GM23338 (cell line): ENCODE measurements around the gene HNRNPUL2. TPM values are rescaled to one million over a fixed set of nuclear protein-coding genes. Genes with fewer than 3 reads are reported as not detected.
"Not testable (repeated sequence)": the region's sequence is repeated elsewhere in the genome, so short reads cannot be mapped to it uniquely, and the experiment has no call there.

Source experiments
- ATAC-seq: fragments of 200-7000 bp; cut with Tn5 transposase; 3 replicates; pipeline ENCODE4 v1.9.1; 2020
- DNase-seq: peaks from one replicate; pipeline ENCODE4 v3.0.0-alpha.2; 2015; ENCODE audit warnings: low spot score
- H2AFZ ChIP-seq: fragments of 200-600 bp; sonication (generic); 2 replicates; pipeline ENCODE4 v1.8.0; 2016; ENCODE audit warnings: antibody characterized with exemption, mild to moderate bottlenecking, moderate library complexity
- H3F3A ChIP-seq: fragments of 200-600 bp; sonication (generic); replicated peaks from 2 replicates; pipeline ENCODE4 v1.8.0; 2017; ENCODE audit warnings: antibody characterized with exemption, mixed run types, low read depth
- H3K27ac ChIP-seq: fragments of 200-600 bp; sonication (generic); 2 replicates; pipeline ENCODE4 v1.6.1; 2016; ENCODE audit warnings: low read depth
- H3K27me3 ChIP-seq: fragments of 200-600 bp; sonication (generic); 2 replicates; pipeline ENCODE4 v1.8.0; 2016; ENCODE audit warnings: mild to moderate bottlenecking, mixed run types, moderate library complexity; ENCODE audit not compliant: insufficient read depth
- H3K36me3 ChIP-seq: fragments of 200-600 bp; sonication (generic); 2 replicates; pipeline ENCODE4 v1.8.0; 2016; ENCODE audit warnings: mild to moderate bottlenecking; ENCODE audit not compliant: insufficient read depth
- H3K4me1 ChIP-seq: fragments of 200-600 bp; sonication (generic); 2 replicates; pipeline ENCODE4 v1.8.0; 2016; ENCODE audit warnings: mild to moderate bottlenecking, moderate library complexity; ENCODE audit not compliant: insufficient read depth
- H3K4me2 ChIP-seq: fragments of 200-600 bp; sonication (generic); 2 replicates; pipeline ENCODE4 v1.7.1; 2017; ENCODE audit warnings: mixed run types
- H3K4me3 ChIP-seq: fragments of 200-600 bp; sonication (generic); 2 replicates; pipeline ENCODE4 v1.6.1; 2016; ENCODE audit warnings: mixed run types
- H3K79me2 ChIP-seq: fragments of 200-600 bp; sonication (generic); replicated peaks from 2 replicates; pipeline ENCODE4 v1.8.0; 2017; ENCODE audit warnings: mild to moderate bottlenecking; ENCODE audit not compliant: insufficient read depth
- H3K9me2 ChIP-seq: fragments of 200-600 bp; sonication (generic); 2 replicates; pipeline ENCODE4 v1.8.0; 2017; ENCODE audit not compliant: insufficient read depth
- H4K20me1 ChIP-seq: fragments of 200-600 bp; sonication (generic); replicated peaks from 2 replicates; pipeline ENCODE4 v1.8.0; 2017; ENCODE audit warnings: mild to moderate bottlenecking; ENCODE audit not compliant: insufficient read depth
- H3K27ac Mint-ChIP-seq: 2 replicates; pipeline ENCODE4 v1.8.0; 2020; ENCODE audit warnings: inconsistent platforms, mild to moderate bottlenecking, moderate library complexity, mixed read lengths
- H3K27me3 Mint-ChIP-seq: 3 replicates; pipeline ENCODE4 v1.8.0; 2022; ENCODE audit warnings: low read depth, mild to moderate bottlenecking, moderate library complexity, mixed read lengths, inconsistent platforms; ENCODE audit not compliant: insufficient read depth, poor library complexity
- H3K36me3 Mint-ChIP-seq: 3 replicates; pipeline ENCODE4 v1.8.0; 2021; ENCODE audit warnings: low read depth, mild to moderate bottlenecking, inconsistent platforms, moderate library complexity, mixed read lengths
- H3K4me1 Mint-ChIP-seq: 3 replicates; pipeline ENCODE4 v1.8.0; 2020; ENCODE audit warnings: mild to moderate bottlenecking, inconsistent platforms, mixed read lengths
- H3K4me3 Mint-ChIP-seq: 3 replicates; pipeline ENCODE4 v1.8.0; 2021; ENCODE audit warnings: moderate library complexity, mild to moderate bottlenecking, inconsistent platforms, mixed read lengths
- H3K9me3 Mint-ChIP-seq: 3 replicates; pipeline ENCODE4 v1.8.0; 2020; ENCODE audit warnings: moderate library complexity, mild to moderate bottlenecking, inconsistent platforms, mixed read lengths
- EZH2phosphoT487 ChIP-seq: fragments of 200-600 bp; sonication (generic); IDR thresholded peaks from one replicate; pipeline ENCODE4 v1.8.1; 2018; ENCODE audit warnings: antibody characterized with exemption; ENCODE audit not compliant: unreplicated experiment
- POLR2AphosphoS5 ChIP-seq: IDR thresholded peaks from 2 replicates; pipeline ENCODE4 v1.6.1; 2016; ENCODE audit warnings: antibody characterized with exemption, low read depth
- ZNF114 ChIP-seq: fragments of 250-450 bp; sonication (Bioruptor Pico); IDR thresholded peaks from 2 replicates; pipeline ENCODE4 v1.5.0; 2020; ENCODE audit warnings: mild to moderate bottlenecking, moderate library complexity
- ZNF462 ChIP-seq: fragments of 250-450 bp; sonication (Bioruptor Pico); IDR thresholded peaks from 2 replicates; pipeline ENCODE4 v1.5.0; 2020; ENCODE audit warnings: mild to moderate bottlenecking, moderate library complexity
- polyA plus RNA-seq: library from polyadenylated mRNA; unstranded; fragments of >200 nt; fragmentation: Nextera tagmentation; extraction: Ambion mirVana; gene quantifications from 2 replicates; pipeline ENCODE4 v1.2.1, GENCODE V29; 2016
- total RNA-seq: library from RNA; depleted of rRNA; stranded (reverse); fragments of >200 nt; shearing (Covaris generic); gene quantifications from 2 replicates; pipeline ENCODE4 v1.2.3, GENCODE V29; 2014

HNRNPUL2 gene
- total and polyA plus RNA-seq, 2 experiments from 2014 or later: 9.4 to 18.3 TPM

DNA sequence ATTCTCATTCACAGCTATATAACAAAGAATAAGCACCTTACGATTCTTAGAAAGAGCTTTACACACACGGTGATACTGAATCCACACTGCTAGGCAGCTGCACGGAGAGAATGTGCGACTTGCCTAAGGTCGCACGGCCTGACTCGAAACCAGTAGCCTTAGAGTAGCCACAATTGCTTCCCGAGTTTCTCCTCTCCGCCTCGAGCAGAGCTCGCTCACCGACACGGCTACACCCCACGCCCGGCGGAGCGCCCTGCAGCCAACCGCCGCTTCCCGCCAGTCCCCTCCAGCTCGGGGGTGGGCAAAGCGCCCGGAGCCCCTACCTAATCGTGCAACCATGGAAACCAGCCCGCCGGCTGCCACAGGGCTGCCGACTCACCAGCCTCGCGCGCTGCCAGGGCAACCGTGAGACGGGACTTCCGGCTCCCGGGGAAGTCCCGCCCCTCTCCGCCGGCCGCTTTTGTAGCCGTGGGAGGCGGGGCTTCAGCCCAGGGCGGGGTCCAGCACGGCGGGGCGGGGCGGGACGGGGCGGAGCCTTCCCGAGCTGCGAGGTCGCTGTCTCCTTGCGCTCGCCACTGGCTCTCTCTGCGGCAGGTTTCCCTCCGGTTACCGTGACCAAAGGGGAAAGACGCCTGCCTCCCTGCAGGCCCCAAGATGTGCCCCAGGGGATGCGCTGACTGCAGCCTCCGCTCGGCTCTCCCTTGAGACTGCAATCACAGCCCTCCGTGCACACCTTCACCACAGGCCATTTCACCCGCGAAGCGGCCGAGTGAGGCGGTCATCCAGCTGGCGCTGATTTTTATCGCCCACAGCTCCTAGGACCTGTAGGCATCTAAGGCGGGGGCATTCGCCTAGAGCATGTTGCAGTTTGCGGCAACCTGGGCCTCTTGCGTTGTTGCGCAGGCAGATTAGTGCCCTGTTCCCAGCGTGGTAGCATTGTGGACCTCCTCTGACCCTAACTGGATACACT, 21.1 kb downstream of the HNRNPUL2 start:
- Mint-ChIP-seq H3K27ac (peak overlapping the region; percentile 98), H3K36me3 (peaks cover 38% of the 10 kb centered on the region), H3K27me3 (peaks cover 27% of the 10 kb centered on the region), H3K4me3 (peak overlapping the region; percentile 92), H3K9me3 (no peaks in the 10 kb centered on the region), H3K4me1 (peaks cover 36% of the 10 kb centered on the region)
- peaks cover 28% of the 10 kb centered on the region for H3K4me1 ChIP-seq
- peak; percentile 79 for TF ChIP-seq POLR2AphosphoS5
- no peak for TF ChIP-seq ZNF462 (CRISPR knock-in tag)
- no peaks in the 10 kb centered on the region for H3K27me3 ChIP-seq
- peak overlapping the region; percentile 74 for H3K27ac ChIP-seq
- peak; percentile 49 for ATAC-seq
- no peaks in the 10 kb centered on the region for H3K9me2 ChIP-seq
- peak overlapping the region; percentile 65 for H3K4me3 ChIP-seq
- H3F3A ChIP-seq: peaks cover 46% of the 10 kb centered on the region
- H3K4me2 ChIP-seq: peak overlapping the region; percentile 100
- no peaks in the 10 kb centered on the region for H4K20me1 ChIP-seq
- peaks cover 9% of the 10 kb centered on the region for H3K79me2 ChIP-seq
- DNase-seq: peak; percentile 97
- peaks cover 12% of the 10 kb centered on the region for H3K36me3 ChIP-seq
- peak overlapping the region; percentile 87; the same call in 1 of the 2 replicates for H2AFZ ChIP-seq

DNA sequence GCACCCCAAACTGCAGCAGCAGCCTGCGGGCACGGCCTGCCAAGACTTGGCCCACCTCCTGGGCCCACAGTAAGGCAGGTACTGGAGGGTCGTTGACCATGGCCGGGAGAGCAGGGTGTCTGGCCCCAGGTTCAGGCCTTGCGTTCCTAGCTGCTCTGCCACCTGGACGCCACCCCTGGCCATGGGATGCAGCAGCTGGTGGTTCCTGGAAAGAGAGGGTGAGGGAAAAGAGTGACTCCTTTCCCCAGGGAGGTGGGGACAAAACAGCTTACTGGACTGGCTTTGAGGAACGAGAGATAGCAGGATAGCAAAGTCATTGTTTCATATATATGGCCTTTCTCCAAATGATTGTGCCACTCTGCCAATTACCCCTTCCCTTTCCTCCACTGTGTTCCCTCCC, 21.8 kb downstream of the HNRNPUL2 start:
- peak overlapping the region; percentile 87; the same call in 1 of the 2 replicates for H2AFZ ChIP-seq
- no peaks in the 10 kb centered on the region; the same call in 1 of the 2 replicates for H4K20me1 ChIP-seq
- no peaks in the 10 kb centered on the region for H3K9me3 Mint-ChIP-seq
- peak overlapping the region; percentile 65 for H3K4me3 ChIP-seq
- peak overlapping the region; percentile 92 for H3K4me3 Mint-ChIP-seq
- no peak for ATAC-seq
- peaks cover 41% of the 10 kb centered on the region for H3F3A ChIP-seq
- peaks cover 27% of the 10 kb centered on the region for H3K27me3 Mint-ChIP-seq
- H3K79me2 ChIP-seq: peaks cover 9% of the 10 kb centered on the region
- peaks cover 36% of the 10 kb centered on the region for H3K36me3 Mint-ChIP-seq
- H3K9me2 ChIP-seq: no peaks in the 10 kb centered on the region
- H3K4me1 Mint-ChIP-seq: peaks cover 32% of the 10 kb centered on the region
- no peak for TF ChIP-seq ZNF114
- TF ChIP-seq EZH2phosphoT487: no peak
- DNase-seq: peak; percentile 48
- no peaks in the 10 kb centered on the region for H3K27me3 ChIP-seq
- H3K4me2 ChIP-seq: peak overlapping the region; percentile 100
- peaks cover 12% of the 10 kb centered on the region for H3K36me3 ChIP-seq
- peak overlapping the region; percentile 98 for H3K27ac Mint-ChIP-seq
- peaks cover 23% of the 10 kb centered on the region for H3K4me1 ChIP-seq
- H3K27ac ChIP-seq: peak overlapping the region; percentile 74; the same call in 1 of the 2 replicates

GRCh38 chr11:62703921-62704320, 23.3 kb downstream of the HNRNPUL2 start:
- Mint-ChIP-seq H3K36me3 (peaks cover 33% of the 10 kb centered on the region), H3K27me3 (peaks cover 19% of the 10 kb centered on the region), H3K4me1 (peaks cover 25% of the 10 kb centered on the region)
- not testable (repeated sequence) for ATAC-seq, H3K4me2 ChIP-seq, H3K4me3 Mint-ChIP-seq, H3K4me3 ChIP-seq, H3K27ac ChIP-seq, H2AFZ ChIP-seq, H3K9me3 Mint-ChIP-seq, DNase-seq, H3K9me2 ChIP-seq, H3K79me2 ChIP-seq, H4K20me1 ChIP-seq, H3K27ac Mint-ChIP-seq, H3K27me3 ChIP-seq
- Histone ChIP-seq H3K36me3 (peaks cover 11% of the 10 kb centered on the region), H3K4me1 (peaks cover 17% of the 10 kb centered on the region), H3F3A (peaks cover 32% of the 10 kb centered on the region)
